OCI-LY7 (cell line): ENCODE data around the gene CH25H. TPM values are rescaled to one million over a fixed set of nuclear protein-coding genes. Genes with fewer than 3 reads are reported as not detected.

Experiments used
- BruUV-seq: library from RNA; stranded (reverse); fragments of 400-500 nt; replicated peaks from 2 replicates; lab custom pipeline; 2021; lab: Mats Ljungman, UMichigan
- CTCF ChIA-PET: fragments of 300-600 bp; sonication (Branson Sonifier 250); formaldehyde crosslinking; loops from one replicate; lab custom pipeline; 2022; ENCODE audit warnings: antibody characterized with exemption; ENCODE audit not compliant: unreplicated experiment; lab: Charles Lee
- POLR2A ChIA-PET: fragments of 300-600 bp; sonication (Branson Sonifier 250); formaldehyde crosslinking; loops from one replicate; lab custom pipeline; 2022; ENCODE audit warnings: antibody characterized with exemption; lab: Charles Lee
- DNase-seq: peaks from one replicate; pipeline ENCODE4 v3.0.0-alpha.2; 2015; ENCODE audit warnings: low spot score
- H2AFZ ChIP-seq: fragments of 200-600 bp; sonication (generic), shearing (Covaris generic); 2 replicates; pipeline ENCODE4 v1.6.1; 2014; ENCODE audit warnings: mild to moderate bottlenecking, antibody characterized with exemption, low read length, moderate library complexity
- H3K27ac ChIP-seq: fragments of 200-600 bp; sonication (generic); 2 replicates; pipeline ENCODE4 v1.5.1; 2014; ENCODE audit warnings: mixed run types, low read depth, mild to moderate bottlenecking, moderate library complexity, low read length, inconsistent platforms; ENCODE audit not compliant: poor library complexity, severe bottlenecking
- H3K36me3 ChIP-seq: fragments of 200-600 bp; sonication (generic); 2 replicates; pipeline ENCODE4 v1.6.1; 2014; ENCODE audit warnings: mild to moderate bottlenecking, antibody characterized with exemption, low read length, moderate library complexity, mixed read lengths; ENCODE audit not compliant: insufficient read depth
- H3K4me1 ChIP-seq: fragments of 200-600 bp; sonication (generic); 2 replicates; pipeline ENCODE4 v1.5.1; 2014; ENCODE audit warnings: mild to moderate bottlenecking, low read length; ENCODE audit not compliant: insufficient read depth, poor library complexity, severe bottlenecking
- H3K4me2 ChIP-seq: fragments of 200-600 bp; sonication (generic); 2 replicates; pipeline ENCODE4 v1.6.1; 2014; ENCODE audit warnings: mild to moderate bottlenecking, low read length
- H3K4me3 ChIP-seq: fragments of 200-600 bp; sonication (generic); 2 replicates; pipeline ENCODE4 v1.5.1; 2014; ENCODE audit warnings: mild to moderate bottlenecking, low read depth, low read length; ENCODE audit not compliant: poor library complexity, severe bottlenecking
- H3K79me2 ChIP-seq: fragments of 200-600 bp; sonication (generic); 2 replicates; pipeline ENCODE4 v1.6.1; 2016; ENCODE audit warnings: low read depth, mild to moderate bottlenecking, low read length, moderate library complexity, mixed read lengths; ENCODE audit not compliant: insufficient read depth
- H3K9me2 ChIP-seq: fragments of 200-600 bp; sonication (generic); 2 replicates; pipeline ENCODE4 v1.6.1; 2016; ENCODE audit warnings: mild to moderate bottlenecking, low read length, mixed read lengths; ENCODE audit not compliant: insufficient read depth
- H3K9me3 ChIP-seq: fragments of 200-600 bp; sonication (generic); 2 replicates; pipeline ENCODE4 v1.6.1; 2014; ENCODE audit warnings: mild to moderate bottlenecking, mixed run types, low read length, mixed read lengths
- H4K20me1 ChIP-seq: fragments of 200-600 bp; sonication (generic); 2 replicates; pipeline ENCODE4 v1.6.1; 2014; ENCODE audit warnings: mild to moderate bottlenecking, antibody characterized with exemption, low read length, moderate library complexity, mixed read lengths; ENCODE audit not compliant: insufficient read depth
- CTCF ChIP-seq: fragments of 200-600 bp; sonication (generic); conservative IDR thresholded peaks from 2 replicates; pipeline ENCODE4 v1.5.1; 2014; ENCODE audit warnings: mild to moderate bottlenecking, antibody characterized with exemption, low read length, moderate library complexity, mixed read lengths
- EZH2phosphoT487 ChIP-seq: fragments of 200-600 bp; sonication (generic); IDR thresholded peaks from 2 replicates; pipeline ENCODE4 v1.6.1; 2018; ENCODE audit warnings: low read depth, borderline replicate concordance, mild to moderate bottlenecking, mixed run types, antibody characterized with exemption, low read length, moderate library complexity, mixed read lengths
- intact Hi-C: fragments of 100-400 bp; cut with micrococcal nuclease; formaldehyde crosslinking; loops from one replicate; pipeline ENCODE4 v1.10.0; 2022; ENCODE audit not compliant: unreplicated experiment
- total RNA-seq, 2 experiments: library from RNA; depleted of rRNA in 1 of 2; stranded (reverse); fragments of >200 nt in 1 of 2; shearing (Covaris generic) in 1 of 2; gene quantifications; 2 replicates each; pipeline ENCODE4 v1.2.3, GENCODE V29; 2014 to 2022

The CH25H gene
- total RNA-seq, 2 experiments from 2014 or later, result not detected

- intact Hi-C loops, result no loop called here
- Histone ChIP-seq H3K36me3 (no peaks in the 10 kb centered on the region), H2AFZ (no peak overlapping the region), H3K4me2 (no peak overlapping the region), H3K4me1 (no peaks in the 10 kb centered on the region), H3K9me2 (no peaks in the 10 kb centered on the region), H3K79me2 (no peaks in the 10 kb centered on the region), H3K9me3 (no peaks in the 10 kb centered on the region), H3K4me3 (no peak overlapping the region), H3K27ac (no peak overlapping the region), H4K20me1 (no peaks in the 10 kb centered on the region)
- CTCF ChIA-PET, result no interaction called here
- BruUV-seq, result no TSS peak
- TF ChIP-seq CTCF (no peak), EZH2phosphoT487 (no peak)
- POLR2A ChIA-PET, result interaction anchor here (0.9 kb wide), 1 partner anchor 9 kb away, joined by 5 read pairs; no protein-coding TSS in a partner anchor
- DNase-seq, result no peak
Observed at GRCh38 chr10:89189211-89189734, 17.8 kb downstream of the CH25H start.

- Histone ChIP-seq H3K79me2 (no peaks in the 10 kb centered on the region), H3K36me3 (no peaks in the 10 kb centered on the region), H3K27ac (no peak overlapping the region), H3K4me3 (no peak overlapping the region), H4K20me1 (no peaks in the 10 kb centered on the region), H2AFZ (no peak overlapping the region), H3K4me2 (no peak overlapping the region), H3K9me2 (no peaks in the 10 kb centered on the region), H3K4me1 (no peaks in the 10 kb centered on the region), H3K9me3 (no peaks in the 10 kb centered on the region)
- BruUV-seq, result no TSS peak
- DNase-seq, result no peak
- intact Hi-C loops, result no loop called here
- TF ChIP-seq EZH2phosphoT487, result no peak
- no peak for TF ChIP-seq CTCF
- CTCF ChIA-PET, result no interaction called here
- POLR2A ChIA-PET, result no interaction called here
Observed at GRCh38 chr10:89185658-89186057, 21.5 kb downstream of the CH25H start.

GRCh38 chr10:89184638-89185037 lies 22.5 kb downstream of the CH25H start:
- H3K79me2 ChIP-seq, result no peaks in the 10 kb centered on the region
- no peak overlapping the region for H3K4me3 ChIP-seq
- TF ChIP-seq EZH2phosphoT487 (no peak), CTCF (no peak)
- H4K20me1 ChIP-seq, result no peaks in the 10 kb centered on the region
- no peaks in the 10 kb centered on the region for H3K36me3 ChIP-seq
- H3K27ac ChIP-seq, result no peak overlapping the region
- ChIA-PET CTCF (no interaction called here), POLR2A (interaction anchor here (1.0 kb wide), 1 partner anchor 10 kb away, joined by 4 read pairs; no protein-coding TSS in a partner anchor)
- H2AFZ ChIP-seq, result no peak overlapping the region
- H3K4me1 ChIP-seq, result no peaks in the 10 kb centered on the region
- DNase-seq, result no peak
- BruUV-seq, result no TSS peak
- no peaks in the 10 kb centered on the region for H3K9me3 ChIP-seq
- H3K4me2 ChIP-seq, result no peak overlapping the region
- H3K9me2 ChIP-seq, result no peaks in the 10 kb centered on the region
- intact Hi-C loops, result no loop called here
